DOHH2 (cell line): ENCODE results near the gene PRDX5.

Source experiments
- H3F3A ChIP-seq: fragments of 200-600 bp; sonication (generic), shearing (Covaris generic); 2 replicates; pipeline ENCODE4 v1.6.0; 2016; ENCODE audit warnings: antibody characterized with exemption, mild to moderate bottlenecking; ENCODE audit not compliant: control insufficient read depth, insufficient read depth
- H3K27ac ChIP-seq: fragments of 200-600 bp; sonication (generic); 2 replicates; pipeline ENCODE4 v1.5.1; 2014; ENCODE audit warnings: low read depth, mild to moderate bottlenecking, low read length, moderate library complexity
- H3K27me3 ChIP-seq: fragments of 200-600 bp; sonication (generic); 2 replicates; pipeline ENCODE4 v1.6.1; 2014; ENCODE audit warnings: mild to moderate bottlenecking, low read length, mixed read lengths; ENCODE audit not compliant: control insufficient read depth
- H3K36me3 ChIP-seq: fragments of 200-600 bp; sonication (generic); 2 replicates; pipeline ENCODE4 v1.6.1; 2014; ENCODE audit warnings: mild to moderate bottlenecking, low read length, moderate library complexity, mixed read lengths; ENCODE audit not compliant: control insufficient read depth
- H3K4me1 ChIP-seq: fragments of 200-600 bp; sonication (generic); 2 replicates; pipeline ENCODE4 v1.6.1; 2014; ENCODE audit warnings: mild to moderate bottlenecking, low read length, mixed read lengths; ENCODE audit not compliant: control insufficient read depth
- H3K4me2 ChIP-seq: fragments of 200-600 bp; sonication (generic); 2 replicates; pipeline ENCODE4 v1.6.0; 2014; ENCODE audit warnings: mild to moderate bottlenecking, low read length, moderate library complexity
- H3K4me3 ChIP-seq: fragments of 200-600 bp; sonication (generic); 2 replicates; pipeline ENCODE4 v1.5.1; 2014; ENCODE audit warnings: mild to moderate bottlenecking, low read length, mixed read lengths
- H3K79me2 ChIP-seq: fragments of 200-600 bp; sonication (generic); 2 replicates; pipeline ENCODE4 v1.6.1; 2014; ENCODE audit warnings: mild to moderate bottlenecking, low read length, mixed read lengths; ENCODE audit not compliant: control insufficient read depth
- H3K9me2 ChIP-seq: fragments of 200-600 bp; sonication (generic); replicated peaks from 2 replicates; pipeline ENCODE4 v1.6.1; 2014; ENCODE audit warnings: mild to moderate bottlenecking, low read length, mixed read lengths; ENCODE audit not compliant: control insufficient read depth
- H3K9me3 ChIP-seq: fragments of 200-600 bp; sonication (generic); 2 replicates; pipeline ENCODE4 v1.6.1; 2014; ENCODE audit warnings: antibody characterized with exemption, low read length, mixed read lengths; ENCODE audit not compliant: control insufficient read depth, insufficient read depth
- H4K20me1 ChIP-seq: fragments of 200-600 bp; sonication (generic); 2 replicates; pipeline ENCODE4 v1.6.0; 2014; ENCODE audit warnings: low read depth, mild to moderate bottlenecking, antibody characterized with exemption, low read length, moderate library complexity; ENCODE audit not compliant: control insufficient read depth, insufficient read depth
- CTCF ChIP-seq: fragments of 200-600 bp; sonication (generic); IDR thresholded peaks from one replicate; pipeline ENCODE4 v1.5.1; 2014; ENCODE audit warnings: antibody characterized with exemption, mild to moderate bottlenecking, low read depth, low read length; ENCODE audit not compliant: poor library complexity, severe bottlenecking
- EZH2phosphoT487 ChIP-seq: fragments of 200-600 bp; sonication (generic); IDR thresholded peaks from 2 replicates; pipeline ENCODE4 v1.6.1; 2017; ENCODE audit warnings: borderline replicate concordance, mild to moderate bottlenecking, antibody characterized with exemption, low read length, moderate library complexity, mixed read lengths

The PRDX5 gene

GRCh38 chr11:64286801-64287159 lies 31.1 kb upstream of the PRDX5 start:
- H3K4me1 ChIP-seq = peaks cover 19% of the 10 kb centered on the region
- no peaks in the 10 kb centered on the region for H3K9me3 ChIP-seq
- no peaks in the 10 kb centered on the region for H4K20me1 ChIP-seq
- peaks cover 8% of the 10 kb centered on the region for H3K27me3 ChIP-seq
- H3K79me2 ChIP-seq = peaks cover 12% of the 10 kb centered on the region
- TF ChIP-seq CTCF (peak; percentile 5), EZH2phosphoT487 (no peak)
- peak overlapping the region; percentile 82 for H3K4me2 ChIP-seq
- no peak overlapping the region; the same call in 1 of the 2 replicates for H3K4me3 ChIP-seq
- H3F3A ChIP-seq = peaks cover 2% of the 10 kb centered on the region; the same call in 1 of the 2 replicates
- H3K36me3 ChIP-seq = no peaks in the 10 kb centered on the region
- H3K9me2 ChIP-seq = no peaks in the 10 kb centered on the region
- no peak overlapping the region for H3K27ac ChIP-seq

- no peak for TF ChIP-seq CTCF
- no peak for TF ChIP-seq EZH2phosphoT487
- Histone ChIP-seq H3K4me2 (no peak overlapping the region), H3K4me1 (peaks cover 19% of the 10 kb centered on the region), H3K9me2 (no peaks in the 10 kb centered on the region), H3K9me3 (no peaks in the 10 kb centered on the region), H3K4me3 (no peak overlapping the region), H4K20me1 (no peaks in the 10 kb centered on the region), H3K27ac (no peak overlapping the region), H3K27me3 (peaks cover 19% of the 10 kb centered on the region), H3K36me3 (no peaks in the 10 kb centered on the region), H3F3A (peaks cover 2% of the 10 kb centered on the region; the same call in 1 of the 2 replicates), H3K79me2 (peaks cover 12% of the 10 kb centered on the region)
These were observed 30.1 kb upstream of the PRDX5 start for GRCh38 chr11:64287676-64288352.

- no peaks in the 10 kb centered on the region for H3K36me3 ChIP-seq
These were observed 29.6 kb upstream of the PRDX5 start for GRCh38 chr11:64288353-64288750.

More at GRCh38 chr11:64288353-64288750, 29.6 kb upstream of the PRDX5 start:
- Histone ChIP-seq H3K27me3 (peaks cover 24% of the 10 kb centered on the region), H3K9me3 (no peaks in the 10 kb centered on the region), H3F3A (peaks cover 2% of the 10 kb centered on the region; the same call in 1 of the 2 replicates), H3K79me2 (peaks cover 8% of the 10 kb centered on the region), H3K4me3 (no peak overlapping the region), H3K4me1 (peaks cover 17% of the 10 kb centered on the region), H4K20me1 (no peaks in the 10 kb centered on the region), H3K4me2 (no peak overlapping the region), H3K9me2 (no peaks in the 10 kb centered on the region), H3K27ac (no peak overlapping the region)
- TF ChIP-seq EZH2phosphoT487 (no peak), CTCF (no peak)
